Gastroesophageal sphincter (tissue), 4 donors: ENCODE data around the gene KLHL6. TPM values are rescaled to one million over a fixed set of nuclear protein-coding genes. Genes with fewer than 3 reads are reported as not detected.
"Not testable (repeated sequence)": the region's sequence is repeated elsewhere in the genome, so short reads cannot be mapped to it uniquely, and the experiment has no call there.

ENCODE experiments used
- ATAC-seq: fragments of 150-250 bp; one replicate; pipeline ENCODE4 v1.9.1; 2016; ENCODE audit warnings: mild to moderate bottlenecking, moderate library complexity
- H3K27ac ChIP-seq, 4 donors: fragments of 200-600 bp; sonication (generic) in 3 of 4; 1 replicate in 3 of 4; 2 replicates in 1 of 4; pipeline ENCODE4 v1.5.1; 2016 to 2019
- H3K27me3 ChIP-seq: fragments of 200-600 bp; sonication (generic); one replicate; pipeline ENCODE4 v1.5.1; 2019
- H3K36me3 ChIP-seq, 2 donors: fragments of 200-600 bp; sonication (generic); one replicate each; pipeline ENCODE4 v1.5.1; 2019; ENCODE audit warnings: control low read depth in 1 of 2
- H3K4me1 ChIP-seq, 3 donors: fragments of 200-600 bp; sonication (generic); 1 replicate in 2 of 3; 2 replicates in 1 of 3; pipeline ENCODE4 v1.5.1; 2016 to 2019; ENCODE audit warnings: control low read depth in 2 of 3
- H3K4me3 ChIP-seq, 2 donors: fragments of 200-600 bp; sonication (generic); one replicate each; pipeline ENCODE4 v1.5.1; 2019; ENCODE audit warnings: mild to moderate bottlenecking in 1 of 2, moderate library complexity in 1 of 2
- H3K9me3 ChIP-seq, 3 donors: fragments of 200-600 bp; sonication (generic); one replicate each; pipeline ENCODE4 v1.5.1; 2017 to 2019; ENCODE audit warnings: control low read depth in 2 of 3
- CTCF ChIP-seq, 4 experiments: fragments of 200-600 bp in 2 of 4; fragments of 450-650 bp in 2 of 4; sonication (generic) in 1 of 4; IDR thresholded peaks; one replicate each; pipeline ENCODE4 v1.5.1; 2017 to 2019; ENCODE audit warnings: antibody characterized with exemption in 4 of 4, mild to moderate bottlenecking in 2 of 4, moderate library complexity in 2 of 4
- EP300 ChIP-seq: sonication (generic); formaldehyde crosslinking; IDR thresholded peaks from one replicate; pipeline ENCODE4 v1.6.1; 2017; ENCODE audit warnings: antibody characterized with exemption, mild to moderate bottlenecking
- POLR2A ChIP-seq, 2 donors: fragments of 450-650 bp; IDR thresholded peaks; one replicate each; pipeline ENCODE4 v1.6.1; 2017; ENCODE audit warnings: antibody characterized with exemption in 2 of 2, mild to moderate bottlenecking in 2 of 2, moderate library complexity in 1 of 2
- POLR2AphosphoS5 ChIP-seq: sonication (generic); formaldehyde crosslinking; IDR thresholded peaks from one replicate; pipeline ENCODE4 v1.6.1; 2017; ENCODE audit warnings: antibody characterized with exemption
- WGBS, 2 donors: methylation state at CpG; one replicate each; pipeline ENCODE4 v1.1.5; 2018; ENCODE audit warnings: low coverage in 1 of 2; 5-methylcytosine and 5-hydroxymethylcytosine counted together
- total RNA-seq, 4 donors: library from RNA; depleted of rRNA; stranded (reverse); fragments of >200 nt; gene quantifications; one replicate each; pipeline ENCODE4 v1.1.0, GENCODE V29; 2016

The KLHL6 gene
- total RNA-seq, 4 donors from 2014 or later = 0.62 to 1.9 (median 1.0) TPM

- no peak for ATAC-seq
- no peaks in the 10 kb centered on the region for H3K9me3 ChIP-seq
- no peak overlapping the region for H3K27ac ChIP-seq
- peaks cover 0 to 21% (median 10%) of the 10 kb centered on the region in 3 donors for H3K4me1 ChIP-seq
- H3K27me3 ChIP-seq = no peaks in the 10 kb centered on the region
- H3K36me3 ChIP-seq = no peaks in the 10 kb centered on the region
- H3K4me3 ChIP-seq = no peak overlapping the region
- TF ChIP-seq POLR2A (IDR thresholded peaks at IDR 0.05) = no peak
- TF ChIP-seq CTCF (IDR thresholded peaks at IDR 0.05) = no peak
- no peak for TF ChIP-seq POLR2AphosphoS5
- TF ChIP-seq EP300 = no peak
- 91 to 100% methylated on average over 1 to 3 of the region's 3 CpGs for WGBS, 2 donors
These were observed 22.7 kb upstream of the KLHL6 start for GRCh38 chr3:183578179-183578578.

- TF ChIP-seq POLR2AphosphoS5 = no peak
- TF ChIP-seq EP300 = no peak
- no peak for TF ChIP-seq POLR2A (IDR thresholded peaks at IDR 0.05)
- TF ChIP-seq CTCF (IDR thresholded peaks at IDR 0.05) = no peak
- Histone ChIP-seq H3K36me3 (no peaks in the 10 kb centered on the region), H3K4me3 (no peak overlapping the region), H3K4me1 (peaks cover 0 to 13% (median 10%) of the 10 kb centered on the region in 3 donors), H3K9me3 (no peaks in the 10 kb centered on the region), H3K27ac (no peak overlapping the region), H3K27me3 (no peaks in the 10 kb centered on the region)
- no peak for ATAC-seq
- WGBS, 2 donors = 75 to 86% methylated on average over 3 of the region's 3 CpGs
These were observed 21.8 kb upstream of the KLHL6 start for GRCh38 chr3:183577346-183577745.

GRCh38 chr3:183576487-183577107, 21.1 kb upstream of the KLHL6 start:
- no peaks in the 10 kb centered on the region for H3K27me3 ChIP-seq
- 19 to 23% methylated on average over 5 to 6 of the region's 6 CpGs for WGBS, 2 donors
- H3K4me3 ChIP-seq = no peak overlapping the region
- H3K4me1 ChIP-seq = peaks cover 0 to 13% (median 10%) of the 10 kb centered on the region in 3 donors
- H3K9me3 ChIP-seq = no peaks in the 10 kb centered on the region
- ATAC-seq = no peak
- H3K36me3 ChIP-seq = no peaks in the 10 kb centered on the region
- H3K27ac ChIP-seq = no peak overlapping the region
- TF ChIP-seq POLR2A (IDR thresholded peaks at IDR 0.05) (no peak), POLR2AphosphoS5 (no peak), CTCF (IDR thresholded peaks at IDR 0.05) (no peak), EP300 (no peak)

GRCh38 chr3:183572935-183573334, 17.4 kb upstream of the KLHL6 start:
- Histone ChIP-seq H3K27ac (no peak overlapping the region), H3K4me1 (peaks cover 0 to 7% (median 3%) of the 10 kb centered on the region in 3 donors), H3K4me3 (no peak overlapping the region), H3K36me3 (no peaks in the 10 kb centered on the region), H3K9me3 (no peaks in the 10 kb centered on the region), H3K27me3 (no peaks in the 10 kb centered on the region)
- no peak for ATAC-seq
- 90% methylated on average over 2 to 3 of the region's 3 CpGs for WGBS, 2 donors
- TF ChIP-seq POLR2A (IDR thresholded peaks at IDR 0.05) (no peak), CTCF (IDR thresholded peaks at IDR 0.05) (no peak), EP300 (no peak)

- not testable (repeated sequence) for H3K4me1 ChIP-seq, H3K27ac ChIP-seq, H3K27me3 ChIP-seq, H3K9me3 ChIP-seq, H3K36me3 ChIP-seq, ATAC-seq, H3K4me3 ChIP-seq
- WGBS, 2 donors = 67% methylated on average over 3 of the region's 3 CpGs; no CpG with 5 or more reads in 1 of the 2 donors
These were observed 14.7 kb upstream of the KLHL6 start for GRCh38 chr3:183570191-183570590.
